Measurements from ENCODE around the gene REP15.
"Not testable (repeated sequence)": the region's sequence is repeated elsewhere in the genome, so short reads cannot be mapped to it uniquely, and the experiment has no call there.

Gene REP15

GRCh38 chr12:27711967-27712366, 15.7 kb downstream of the REP15 start:
- CTCF ChIA-PET = no interaction called here
- TF ChIP-seq FOXK2 (IDR thresholded peaks at IDR 0.05) (no peak), SP1 (IDR thresholded peaks at IDR 0.05) (no peak), L3MBTL2 (conservative IDR thresholded peaks at IDR 0.05) (no peak), ARNT (IDR thresholded peaks at IDR 0.05) (no peak), PKNOX1 (IDR thresholded peaks at IDR 0.05) (no peak), ELF4 (IDR thresholded peaks at IDR 0.05) (no peak), FOXM1 (IDR thresholded peaks at IDR 0.05; ENCODE audit: borderline replicate concordance) (no peak), LEF1 (IDR thresholded peaks at IDR 0.05; ENCODE audit: borderline replicate concordance) (no peak), NFRKB (IDR thresholded peaks at IDR 0.05) (no peak), SUZ12 (IDR thresholded peaks at IDR 0.05) (no peak), ZNF384 (IDR thresholded peaks at IDR 0.05) (no peak), CTBP1 (IDR thresholded peaks at IDR 0.05; ENCODE audit: borderline replicate concordance) (no peak), TARDBP (IDR thresholded peaks at IDR 0.05) (no peak), HDGF (IDR thresholded peaks at IDR 0.05; ENCODE audit: borderline replicate concordance) (no peak), FOXA1 (IDR thresholded peaks at IDR 0.05) (no peak), BHLHE40 (IDR thresholded peaks at IDR 0.05; ENCODE audit: borderline replicate concordance) (no peak)
- DNase-seq (ENCODE audit: extremely low spot score) = no peak
- POLR2A ChIA-PET = interaction anchor here (2.3 kb wide), 1 partner anchor 68 kb away, joined by 9 read pairs; the partner anchor contains the start of genes KLHL42 and MANSC4

GRCh38 chr12:27723212-27723611, 27.0 kb downstream of the REP15 start:
- TF ChIP-seq FOXK2 (IDR thresholded peaks at IDR 0.05) = no peak
- no peak for TF ChIP-seq SUZ12 (IDR thresholded peaks at IDR 0.05)
- TF ChIP-seq FOXA1 (IDR thresholded peaks at IDR 0.05) = no peak
- no peak for TF ChIP-seq PKNOX1 (IDR thresholded peaks at IDR 0.05)
- TF ChIP-seq SP1 (IDR thresholded peaks at IDR 0.05) = no peak
- no peak for TF ChIP-seq NFRKB (IDR thresholded peaks at IDR 0.05)
- TF ChIP-seq TARDBP (IDR thresholded peaks at IDR 0.05) = no peak
- ChIA-PET POLR2A (interaction anchor here (1.1 kb wide), 1 partner anchor 13 kb away, joined by 4 read pairs; the partner anchor contains the start of gene MRPS35), CTCF (interaction anchor here (0.6 kb wide), 1 partner anchor 30 kb away, joined by 3 read pairs; no protein-coding TSS in a partner anchor)
- no peak for DNase-seq (ENCODE audit: extremely low spot score)

GRCh38 chr12:27730097-27730588, 33.9 kb downstream of the REP15 start:
- CTCF ChIA-PET = interaction anchor here (0.6 kb wide), 1 partner anchor 106 kb away, joined by 4 read pairs; no protein-coding TSS in a partner anchor
- no peak for DNase-seq (ENCODE audit: extremely low spot score)
- POLR2A ChIA-PET = no interaction called here
- TF ChIP-seq ARNT (IDR thresholded peaks at IDR 0.05) (no peak), FOXM1 (IDR thresholded peaks at IDR 0.05; ENCODE audit: borderline replicate concordance) (no peak), L3MBTL2 (conservative IDR thresholded peaks at IDR 0.05) (no peak), HDGF (IDR thresholded peaks at IDR 0.05; ENCODE audit: borderline replicate concordance) (no peak), FOXA1 (IDR thresholded peaks at IDR 0.05) (no peak)

GRCh38 chr12:27732281-27732680, 36.0 kb downstream of the REP15 start:
- ChIA-PET CTCF (interaction anchor here (0.5 to 1.4 kb wide), 2 partner anchors 8 to 34 kb away, joined by 3 read pairs; no protein-coding TSS in a partner anchor), POLR2A (no interaction called here)
- TF ChIP-seq CTBP1 (IDR thresholded peaks at IDR 0.05; ENCODE audit: borderline replicate concordance) (no peak), TARDBP (IDR thresholded peaks at IDR 0.05) (no peak), ZNF384 (IDR thresholded peaks at IDR 0.05) (no peak), SP1 (IDR thresholded peaks at IDR 0.05) (no peak), FOXM1 (IDR thresholded peaks at IDR 0.05; ENCODE audit: borderline replicate concordance) (no peak), L3MBTL2 (conservative IDR thresholded peaks at IDR 0.05) (no peak), LEF1 (IDR thresholded peaks at IDR 0.05; ENCODE audit: borderline replicate concordance) (no peak)
- DNase-seq (ENCODE audit: extremely low spot score) = peak; percentile 16

GRCh38 chr12:27733052-27733656, 36.9 kb downstream of the REP15 start:
- ChIA-PET POLR2A (no interaction called here), CTCF (interaction anchor here (0.6 to 1.4 kb wide), 4 partner anchors 9 to 208 kb away, joined by 3 to 4 read pairs (median 3); no protein-coding TSS in a partner anchor)
- DNase-seq (ENCODE audit: extremely low spot score) = peak; percentile 44
- no peak for TF ChIP-seq ARNT (IDR thresholded peaks at IDR 0.05)
- TF ChIP-seq SUZ12 (IDR thresholded peaks at IDR 0.05) = no peak
- no peak for TF ChIP-seq ELF4 (IDR thresholded peaks at IDR 0.05)
- TF ChIP-seq FOXK2 (IDR thresholded peaks at IDR 0.05) = no peak
- no peak for TF ChIP-seq BHLHE40 (IDR thresholded peaks at IDR 0.05; ENCODE audit: borderline replicate concordance)
- TF ChIP-seq PKNOX1 (IDR thresholded peaks at IDR 0.05) = no peak
- TF ChIP-seq L3MBTL2 (conservative IDR thresholded peaks at IDR 0.05) = no peak
- TF ChIP-seq TARDBP (IDR thresholded peaks at IDR 0.05) = no peak

- CTCF ChIA-PET = interaction anchor here (0.6 to 1.4 kb wide), 5 partner anchors 9 to 218 kb away, joined by 3 to 4 read pairs (median 3); no protein-coding TSS in a partner anchor
- DNase-seq (ENCODE audit: extremely low spot score) = no peak
- TF ChIP-seq FOXA1 (IDR thresholded peaks at IDR 0.05) (no peak), TARDBP (IDR thresholded peaks at IDR 0.05) (no peak), SUZ12 (IDR thresholded peaks at IDR 0.05) (no peak), FOXM1 (IDR thresholded peaks at IDR 0.05; ENCODE audit: borderline replicate concordance) (no peak), LEF1 (IDR thresholded peaks at IDR 0.05; ENCODE audit: borderline replicate concordance) (no peak)
- POLR2A ChIA-PET = no interaction called here
These were observed 37.5 kb downstream of the REP15 start for GRCh38 chr12:27733791-27734190.

GRCh38 chr12:27734321-27734720, 38.1 kb downstream of the REP15 start:
- DNase-seq (ENCODE audit: extremely low spot score); POLR2A ChIA-PET: not testable (repeated sequence)
- CTCF ChIA-PET = interaction anchor here (0.7 to 1.0 kb wide), 2 partner anchors 207 to 218 kb away, joined by 3 read pairs; no protein-coding TSS in a partner anchor
